PC-3 (cell line): ENCODE results near the gene LRRTM3.

Source experiments
- CTCF ChIP-seq: fragments of 300-600 bp; sonication (generic); conservative IDR thresholded peaks from 2 replicates; pipeline ENCODE4 v1.5.1; 2017; ENCODE audit warnings: antibody characterized with exemption, low read depth, mild to moderate bottlenecking, low read length
- EZH2 ChIP-seq: fragments of 300-600 bp; sonication (generic); IDR thresholded peaks from one replicate; pipeline ENCODE4 v1.6.1; 2017; ENCODE audit warnings: antibody characterized with exemption, mild to moderate bottlenecking, low read length; ENCODE audit not compliant: unreplicated experiment
- EZH2phosphoT487 ChIP-seq: fragments of 300-600 bp; sonication (generic); IDR thresholded peaks from 2 replicates; pipeline ENCODE4 v1.6.1; 2018; ENCODE audit warnings: mild to moderate bottlenecking, antibody characterized with exemption, low read length, borderline replicate concordance

GRCh38 chr10:67049988-67050387, 124.2 kb downstream of the LRRTM3 start:
- TF ChIP-seq CTCF: no peak
- no peak for TF ChIP-seq EZH2phosphoT487
- no peak for TF ChIP-seq EZH2
